ENCODE measurements around the gene UMODL1.

The UMODL1 gene

GRCh38 chr21:42110691-42111469 is 39.8 kb downstream of the UMODL1 start:
- Histone ChIP-seq H3K9me3 (ENCODE audit: control insufficient read depth, insufficient read depth, low read depth, low read length) (no peaks in the 10 kb centered on the region), H3K27ac (ENCODE audit: extremely low read depth, low read depth, low read length) (no peak overlapping the region), H3K4me3 (ENCODE audit: low read depth, low read length) (no peak overlapping the region), H3K36me3 (ENCODE audit: control insufficient read depth in 2 of 2, insufficient read depth in 1 of 2, low read length in 2 of 2) (no peaks in the 10 kb centered on the region), H3K4me1 (ENCODE audit: control insufficient read depth, insufficient read depth, low read length) (no peaks in the 10 kb centered on the region)
- CTCF ChIA-PET, result interaction anchor here (0.7 to 1.2 kb wide), 2 partner anchors 15 to 33 kb away, joined by 4 read pairs; no protein-coding TSS in a partner anchor
- 0 out of 2 replicates have a peak, but pooled peaks have one; percentile 9 for TF ChIP-seq GLIS1 (tag by site-specific recombination; IDR thresholded peaks at IDR 0.05)
- TF ChIP-seq ZNF324 (tag by site-specific recombination; IDR thresholded peaks at IDR 0.05), result no peak
- POLR2A ChIA-PET, result no interaction called here

GRCh38 chr21:42111470-42111743 is 40.3 kb downstream of the UMODL1 start:
- Histone ChIP-seq H3K27ac (ENCODE audit: extremely low read depth, low read depth, low read length) (no peak overlapping the region), H3K4me3 (ENCODE audit: low read depth, low read length) (no peak overlapping the region), H3K9me3 (ENCODE audit: control insufficient read depth, insufficient read depth, low read depth, low read length) (no peaks in the 10 kb centered on the region), H3K4me1 (ENCODE audit: control insufficient read depth, insufficient read depth, low read length) (no peaks in the 10 kb centered on the region), H3K36me3 (ENCODE audit: control insufficient read depth in 2 of 2, insufficient read depth in 1 of 2, low read length in 2 of 2) (no peaks in the 10 kb centered on the region)
- TF ChIP-seq ZNF280C (tag by site-specific recombination; IDR thresholded peaks at IDR 0.05) (no peak), SETDB1 (IDR thresholded peaks at IDR 0.05; ENCODE audit: insufficient read length, low read length) (no peak), ZNF148 (tag by site-specific recombination; IDR thresholded peaks at IDR 0.05; ENCODE audit: borderline replicate concordance) (no peak), ZNF175 (tag by site-specific recombination; IDR thresholded peaks at IDR 0.05) (no peak), MEIS1 (CRISPR knock-in tag; IDR thresholded peaks at IDR 0.05; ENCODE audit: borderline replicate concordance) (no peak), KLF9 (tag by site-specific recombination; IDR thresholded peaks at IDR 0.05; ENCODE audit: low read depth) (no peak), PRDM1 (tag by site-specific recombination; IDR thresholded peaks at IDR 0.05) (no peak), ZBTB8A (tag by site-specific recombination; IDR thresholded peaks at IDR 0.05) (no peak), ZSCAN23 (tag by site-specific recombination; IDR thresholded peaks at IDR 0.05) (no peak), ZNF174 (tag by site-specific recombination; IDR thresholded peaks at IDR 0.05) (no peak), ZNF416 (tag by site-specific recombination; IDR thresholded peaks at IDR 0.05) (no peak), ZFHX2 (tag by site-specific recombination; conservative IDR thresholded peaks at IDR 0.05) (no peak), ZNF155 (tag by site-specific recombination; IDR thresholded peaks at IDR 0.05) (no peak), ZNF654 (tag by site-specific recombination; IDR thresholded peaks at IDR 0.05; ENCODE audit: low read depth) (no peak), ZNF2 (tag by site-specific recombination; IDR thresholded peaks at IDR 0.05) (no peak), ZFP41 (tag by site-specific recombination; IDR thresholded peaks at IDR 0.05; ENCODE audit: borderline replicate concordance) (no peak), YY2 (tag by site-specific recombination; IDR thresholded peaks at IDR 0.05) (no peak), ZNF211 (tag by site-specific recombination; IDR thresholded peaks at IDR 0.05; ENCODE audit: low read depth) (no peak)
- TF ChIP-seq, protein P1, sequence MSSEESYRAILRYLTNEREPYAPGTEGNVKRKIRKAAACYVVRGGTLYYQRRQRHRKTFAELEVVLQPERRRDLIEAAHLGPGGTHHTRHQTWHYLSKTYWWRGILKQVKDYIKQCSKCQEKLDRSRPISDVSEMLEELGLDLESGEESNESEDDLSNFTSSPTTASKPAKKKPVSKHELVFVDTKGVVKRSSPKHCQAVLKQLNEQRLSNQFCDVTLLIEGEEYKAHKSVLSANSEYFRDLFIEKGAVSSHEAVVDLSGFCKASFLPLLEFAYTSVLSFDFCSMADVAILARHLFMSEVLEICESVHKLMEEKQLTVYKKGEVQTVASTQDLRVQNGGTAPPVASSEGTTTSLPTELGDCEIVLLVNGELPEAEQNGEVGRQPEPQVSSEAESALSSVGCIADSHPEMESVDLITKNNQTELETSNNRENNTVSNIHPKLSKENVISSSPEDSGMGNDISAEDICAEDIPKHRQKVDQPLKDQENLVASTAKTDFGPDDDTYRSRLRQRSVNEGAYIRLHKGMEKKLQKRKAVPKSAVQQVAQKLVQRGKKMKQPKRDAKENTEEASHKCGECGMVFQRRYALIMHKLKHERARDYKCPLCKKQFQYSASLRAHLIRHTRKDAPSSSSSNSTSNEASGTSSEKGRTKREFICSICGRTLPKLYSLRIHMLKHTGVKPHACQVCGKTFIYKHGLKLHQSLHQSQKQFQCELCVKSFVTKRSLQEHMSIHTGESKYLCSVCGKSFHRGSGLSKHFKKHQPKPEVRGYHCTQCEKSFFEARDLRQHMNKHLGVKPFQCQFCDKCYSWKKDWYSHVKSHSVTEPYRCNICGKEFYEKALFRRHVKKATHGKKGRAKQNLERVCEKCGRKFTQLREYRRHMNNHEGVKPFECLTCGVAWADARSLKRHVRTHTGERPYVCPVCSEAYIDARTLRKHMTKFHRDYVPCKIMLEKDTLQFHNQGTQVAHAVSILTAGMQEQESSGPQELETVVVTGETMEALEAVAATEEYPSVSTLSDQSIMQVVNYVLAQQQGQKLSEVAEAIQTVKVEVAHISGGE (tag by site-specific recombination; conservative IDR thresholded peaks at IDR 0.05; ENCODE audit: low read depth), result no peak
- ChIA-PET CTCF (interaction anchor here (0.7 kb wide), 1 partner anchor 32 kb away, joined by 4 read pairs; no protein-coding TSS in a partner anchor), POLR2A (no interaction called here)

All from HEK293 (cell line).